GM12865 (cell line): ENCODE measurements around the gene LRRC8C.

Experiments
- DNase-seq: peaks from one replicate; pipeline ENCODE4 v3.0.0; 2010; ENCODE audit warnings: low read depth
- H3K4me3 ChIP-seq: 2 replicates; pipeline ENCODE4 v1.5.1; 2011; ENCODE audit warnings: mild to moderate bottlenecking, low read depth, low read length, control low read depth
- CTCF ChIP-seq: IDR thresholded peaks from 2 replicates; pipeline ENCODE4 v1.5.1; 2011; ENCODE audit warnings: low read length, control low read depth, low read depth, inconsistent platforms; ENCODE audit not compliant: insufficient read depth; ENCODE audit errors: missing control alignments

Gene LRRC8C

GRCh38 chr1:89681045-89681729 lies 48.3 kb downstream of the LRRC8C start:
- TF ChIP-seq CTCF: no peak
- DNase-seq: peak; percentile 59
- H3K4me3 ChIP-seq: no peak overlapping the region

GRCh38 chr1:89682611-89683010 lies 49.7 kb downstream of the LRRC8C start:
- TF ChIP-seq CTCF: no peak
- no peak overlapping the region for H3K4me3 ChIP-seq
- no peak for DNase-seq

- TF ChIP-seq CTCF: no peak
- H3K4me3 ChIP-seq: no peak overlapping the region
- no peak for DNase-seq
Measured at GRCh38 chr1:89685461-89685860, 52.5 kb downstream of the LRRC8C start.

GRCh38 chr1:89686520-89686919 lies 53.6 kb downstream of the LRRC8C start:
- TF ChIP-seq CTCF: no peak
- no peak for DNase-seq

GRCh38 chr1:89687254-89687653 lies 54.3 kb downstream of the LRRC8C start:
- H3K4me3 ChIP-seq: no peak overlapping the region

More at GRCh38 chr1:89686520-89686919, 53.6 kb downstream of the LRRC8C start:
- H3K4me3 ChIP-seq: no peak overlapping the region

GRCh38 chr1:89688607-89689006 lies 55.7 kb downstream of the LRRC8C start:
- no peak for TF ChIP-seq CTCF

More at GRCh38 chr1:89687254-89687653, 54.3 kb downstream of the LRRC8C start:
- no peak for DNase-seq
- TF ChIP-seq CTCF: no peak

GRCh38 chr1:89689234-89689633 lies 56.3 kb downstream of the LRRC8C start:
- H3K4me3 ChIP-seq: no peak overlapping the region
- DNase-seq: no peak
- TF ChIP-seq CTCF: no peak

More at GRCh38 chr1:89688607-89689006, 55.7 kb downstream of the LRRC8C start:
- no peak overlapping the region for H3K4me3 ChIP-seq
- no peak for DNase-seq
